GM19463 (cell line): ENCODE results near the gene TRMU.

ENCODE experiments used
- ATAC-seq: cut with Tn5 transposase; IDR thresholded peaks from one replicate; pipeline ENCODE4 v1.9.1; 2021; ENCODE audit warnings: mild to moderate bottlenecking, moderate library complexity; ENCODE audit not compliant: unreplicated experiment

The TRMU gene

DNA sequence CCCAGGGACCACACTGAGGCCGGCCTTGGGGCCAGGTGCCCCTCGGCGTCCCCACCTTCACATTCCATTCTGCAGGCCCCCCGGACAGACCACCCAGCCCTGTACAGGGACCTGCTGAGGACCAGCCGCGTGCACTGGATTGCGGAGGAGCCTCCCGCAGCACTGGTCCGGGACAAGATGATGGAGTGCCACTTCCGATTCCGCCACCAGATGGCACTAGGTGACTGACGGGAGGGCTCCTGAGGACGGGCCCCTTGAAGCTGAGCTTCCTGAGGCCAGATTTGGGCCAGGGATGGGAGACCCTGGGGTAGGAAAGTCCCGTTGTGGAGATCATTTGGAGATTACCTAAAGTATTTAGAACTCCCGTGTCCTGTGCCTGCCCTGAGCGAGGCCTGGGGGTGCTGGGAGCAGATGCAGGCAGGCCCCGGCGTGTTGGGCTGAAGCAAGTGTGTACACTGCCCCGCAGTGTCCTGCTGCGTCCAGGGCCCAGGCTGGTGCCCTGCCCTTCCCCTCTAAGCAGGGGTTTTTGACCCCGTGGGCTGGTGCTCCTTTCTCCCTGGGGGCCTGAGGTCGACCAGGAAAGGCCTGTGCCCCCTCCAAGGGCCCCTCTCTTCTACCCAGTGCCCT, 20.0 kb downstream of the TRMU start:
- ATAC-seq, result no peak

- no peak for ATAC-seq
These were observed 20.5 kb downstream of the TRMU start for GRCh38 chr22:46355996-46356471.

GRCh38 chr22:46356496-46357480, 21.3 kb downstream of the TRMU start:
- no peak for ATAC-seq

DNA sequence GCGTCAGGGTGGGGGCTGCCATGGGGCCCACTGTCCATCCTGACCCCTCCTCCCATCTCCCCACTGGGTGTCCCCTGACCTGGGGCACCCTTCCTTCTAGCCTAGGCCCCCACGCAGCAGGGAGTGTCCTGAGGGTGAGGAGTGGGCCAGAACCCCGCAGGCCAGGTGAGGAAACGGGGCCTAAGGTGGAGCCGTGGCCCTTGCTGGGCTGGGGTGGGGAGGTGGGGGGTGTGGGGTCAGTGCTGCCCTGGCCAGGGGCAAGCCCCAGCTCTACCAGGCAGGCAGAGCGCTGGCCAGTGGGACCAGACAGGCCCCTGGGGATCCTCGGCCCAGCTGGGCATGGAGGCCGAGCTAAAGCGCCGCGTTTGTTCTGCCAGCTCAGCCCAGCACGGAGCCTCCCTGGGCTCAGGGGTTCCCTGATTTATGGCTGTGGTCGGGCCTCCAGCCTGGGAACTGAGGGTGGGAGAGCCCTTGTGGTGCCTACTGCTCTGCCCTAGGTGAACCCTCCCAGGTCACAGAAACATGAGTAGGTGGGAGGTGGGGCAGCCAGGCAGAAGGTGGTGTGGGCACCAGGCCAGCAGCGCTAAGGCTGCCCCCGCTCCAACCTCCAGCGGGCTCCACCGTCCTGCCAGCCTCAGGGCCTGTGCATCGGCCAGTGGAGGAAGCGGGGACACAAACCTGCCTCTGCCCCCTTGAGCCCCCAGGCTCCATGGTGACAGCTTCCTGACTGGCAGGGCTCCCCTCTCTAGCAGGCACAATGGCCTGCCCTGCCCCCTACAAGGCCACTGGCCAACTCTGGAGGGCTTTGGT, 22.4 kb downstream of the TRMU start:
- no peak for ATAC-seq

DNA sequence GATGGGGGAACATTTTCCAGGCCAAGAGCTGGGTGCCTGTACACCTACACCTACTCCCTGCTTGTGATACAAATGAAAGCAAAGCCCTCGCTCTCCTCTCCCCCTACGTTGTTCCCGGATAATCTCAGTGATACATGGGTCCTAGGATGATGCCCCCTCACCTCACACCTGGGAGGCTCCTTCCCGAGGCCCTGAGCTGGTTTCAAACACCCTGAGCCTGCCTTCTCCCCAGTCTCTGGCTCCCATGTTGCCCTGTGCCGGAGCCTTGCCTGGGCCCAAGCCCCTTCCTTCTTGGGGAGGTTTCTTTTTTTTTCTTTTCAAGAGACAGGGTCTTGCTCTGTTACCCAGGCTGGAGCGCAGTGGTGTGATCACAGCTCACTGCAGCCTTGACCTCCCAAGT, 23.3 kb downstream of the TRMU start:
- no peak for ATAC-seq

GRCh38 chr22:46359362-46359761, 23.8 kb downstream of the TRMU start:
- no peak for ATAC-seq

DNA sequence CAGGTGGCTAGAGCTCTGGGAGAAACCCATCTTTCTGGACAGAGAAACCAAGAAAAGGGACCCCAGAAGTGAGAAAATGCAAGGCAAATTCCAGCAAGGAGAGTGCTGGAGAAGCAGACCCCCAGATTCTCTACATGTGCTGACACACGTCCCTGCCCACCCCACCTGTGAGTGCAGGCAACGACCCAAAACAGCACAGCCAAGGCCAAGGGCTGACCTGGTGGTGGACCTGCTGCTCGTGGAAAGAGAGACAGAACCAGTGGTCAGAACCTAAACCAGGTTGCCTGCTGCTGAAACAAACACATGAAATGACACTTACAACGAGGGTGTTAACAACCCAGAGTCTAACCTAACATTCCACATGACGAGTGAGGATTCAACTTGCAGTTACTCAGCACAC, 24.6 kb downstream of the TRMU start:
- ATAC-seq, result no peak

DNA sequence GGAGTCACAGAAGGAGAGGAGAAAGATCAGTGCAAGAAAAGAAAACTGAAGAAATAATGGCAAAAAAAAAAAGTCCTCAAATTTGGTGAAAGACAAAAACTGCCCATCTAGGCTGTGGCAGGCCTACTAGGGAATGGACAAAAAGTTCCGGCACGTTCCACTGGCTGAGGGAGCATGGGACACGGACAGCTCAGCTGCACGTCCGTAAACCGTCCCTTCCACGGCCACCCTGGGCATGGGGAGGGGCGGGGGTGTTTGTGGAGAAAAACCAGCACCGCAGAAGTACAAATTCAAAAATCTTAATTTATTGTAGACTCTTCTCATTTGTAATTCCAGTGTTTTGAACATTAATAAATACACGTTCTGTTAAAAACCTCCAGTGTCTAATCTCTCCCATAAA, 25.4 kb downstream of the TRMU start:
- no peak for ATAC-seq

DNA sequence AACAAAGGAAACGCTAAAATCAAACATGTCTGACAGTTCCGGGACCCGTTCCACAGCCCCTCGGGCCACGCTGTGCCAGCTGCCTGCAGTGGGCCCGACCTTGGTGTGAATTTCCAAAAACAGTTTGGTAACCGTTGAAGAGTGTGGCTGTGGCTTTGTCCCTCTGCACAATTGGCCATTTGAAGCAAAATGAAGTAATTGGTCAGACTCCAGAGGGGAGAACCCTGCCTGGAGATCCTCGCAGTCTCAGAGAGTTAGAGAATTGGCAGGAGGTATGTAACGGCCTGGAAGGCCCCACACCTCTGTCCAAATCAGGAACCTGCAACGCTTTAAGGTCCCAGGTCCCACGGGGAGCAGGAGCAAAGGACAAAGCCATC, 26.3 kb downstream of the TRMU start:
- ATAC-seq, result no peak

DNA sequence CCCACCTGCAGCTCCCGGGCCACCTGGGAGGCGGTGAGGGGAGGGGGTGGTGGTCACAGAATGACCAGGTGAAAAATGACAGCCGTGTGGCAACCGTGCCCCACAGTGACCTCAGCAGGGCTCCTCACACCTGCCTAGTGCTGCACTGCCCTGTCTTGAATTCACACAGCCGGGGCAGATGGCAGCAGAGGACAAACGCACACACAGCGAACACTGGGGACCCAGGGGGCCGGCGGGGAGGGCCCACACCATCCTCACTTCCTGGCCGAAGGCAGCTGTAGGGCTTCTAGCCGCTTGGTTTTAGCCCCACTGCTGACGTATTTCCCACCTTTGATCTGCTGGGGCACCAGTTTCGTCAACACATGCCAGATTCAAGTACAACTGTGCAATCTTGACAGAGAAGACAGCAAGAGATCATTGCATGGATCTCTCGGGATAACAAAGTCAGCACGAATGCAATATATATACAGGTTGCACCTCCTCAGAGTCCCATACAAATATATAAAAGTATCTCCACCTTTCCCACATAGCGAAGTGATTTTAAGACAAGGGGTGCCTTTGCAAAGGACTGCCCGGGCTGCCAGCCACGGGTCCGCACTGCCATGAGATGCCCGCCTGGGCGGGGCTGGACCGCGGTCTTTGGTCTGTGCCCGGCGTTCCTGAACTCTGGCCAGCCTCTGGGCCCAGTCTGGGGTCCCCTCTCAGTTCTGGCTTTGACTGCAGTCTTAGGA, 26.9 kb downstream of the TRMU start:
- no peak for ATAC-seq

DNA sequence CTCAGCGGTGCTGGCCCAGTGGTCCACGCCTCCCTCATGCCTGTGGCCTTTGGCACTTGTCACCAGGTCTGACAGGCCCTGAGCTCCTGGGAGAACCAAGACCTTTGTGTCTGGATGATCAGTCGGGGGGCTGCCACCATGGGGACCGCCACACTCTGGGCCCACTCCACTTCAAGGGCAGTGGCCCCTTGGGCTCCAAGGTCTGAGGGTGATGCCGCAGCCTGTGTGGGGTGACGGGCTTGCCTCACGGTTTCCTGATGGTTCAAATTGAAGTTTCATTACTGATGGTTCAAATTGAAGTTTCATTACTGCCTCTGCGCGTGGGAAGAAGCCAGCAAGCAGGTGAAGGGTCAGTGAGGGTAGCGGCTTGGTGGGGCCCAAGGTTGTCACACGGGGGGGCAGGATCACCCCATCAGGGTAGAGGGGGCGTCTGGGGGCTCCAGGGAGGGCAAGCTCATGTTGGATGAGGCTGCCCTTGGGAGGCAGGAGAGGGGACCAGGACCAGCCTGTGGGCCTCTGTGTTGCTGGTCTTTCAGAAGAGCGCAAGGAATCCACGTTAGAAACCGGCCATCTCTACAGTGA, 27.5 kb downstream of the TRMU start:
- ATAC-seq, result no peak

DNA sequence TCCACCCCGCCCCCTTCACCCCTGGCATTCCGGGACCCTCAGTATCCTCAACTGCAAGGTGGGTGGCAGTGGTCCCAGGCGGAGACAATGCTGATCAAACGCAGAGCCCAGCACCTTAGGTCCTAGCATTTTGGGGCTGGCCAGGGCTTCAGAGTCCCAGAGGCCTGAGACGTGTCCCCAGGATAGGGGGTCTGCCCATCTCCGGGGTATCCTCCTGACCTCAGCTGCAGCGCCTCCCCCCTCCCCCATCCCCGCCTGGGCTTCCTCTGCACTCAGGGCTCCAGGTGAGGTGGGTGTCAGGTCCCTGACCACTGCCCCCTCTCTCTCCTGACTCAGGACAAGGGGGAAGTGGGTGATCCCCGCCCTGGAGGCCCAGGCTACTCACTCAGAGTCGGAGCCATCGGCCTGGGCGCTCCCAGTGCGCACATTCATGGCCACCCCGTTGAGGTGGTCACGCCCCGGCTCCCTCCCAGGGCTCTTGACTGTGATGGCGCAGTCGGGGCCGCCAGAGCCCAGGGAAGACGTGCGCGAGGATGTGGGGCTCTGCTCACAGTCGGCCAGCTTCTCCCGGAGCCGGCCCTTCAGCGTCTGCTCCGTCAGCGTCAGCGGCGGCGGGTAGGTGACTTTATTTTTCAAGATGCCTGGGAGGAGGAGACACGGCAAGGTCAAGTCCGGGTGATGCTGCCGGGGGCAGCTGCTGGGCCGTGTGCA, 28.3 kb downstream of the TRMU start:
- ATAC-seq, result no peak

- ATAC-seq, result no peak
These were observed 29.0 kb downstream of the TRMU start for GRCh38 chr22:46364341-46365165.

GRCh38 chr22:46365166-46365624, 29.7 kb downstream of the TRMU start:
- no peak for ATAC-seq

DNA sequence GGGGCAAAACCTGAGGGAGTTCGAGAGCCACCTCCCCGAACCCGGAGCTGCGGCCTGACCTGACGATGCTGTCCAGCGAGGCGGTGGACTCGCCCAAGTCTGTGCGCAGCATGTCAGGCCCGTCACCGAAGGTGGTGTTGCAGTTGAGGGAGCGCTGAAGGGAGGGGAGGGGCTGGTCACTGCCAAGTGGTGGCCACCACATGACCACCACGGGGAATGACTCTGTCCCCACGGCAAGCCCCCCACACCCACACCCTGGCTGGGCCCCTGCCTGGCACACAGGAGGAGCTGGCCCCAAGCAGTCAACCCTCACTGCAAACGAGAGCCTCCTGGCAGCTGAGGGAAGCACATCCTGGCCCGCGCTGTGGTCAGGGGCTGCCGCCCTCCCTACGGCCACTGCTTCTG, 30.8 kb downstream of the TRMU start:
- no peak for ATAC-seq

- ATAC-seq, result no peak
These were observed 31.5 kb downstream of the TRMU start for GRCh38 chr22:46366801-46367706.

- no peak for ATAC-seq
These were observed 32.2 kb downstream of the TRMU start for GRCh38 chr22:46367707-46368191.
